ENCODE results near the gene FAAP100.
A peak's percentile ranks its signal among the peaks of the same experiment; 100 is the strongest.
"Not testable (repeated sequence)": the region's sequence is repeated elsewhere in the genome, so short reads cannot be mapped to it uniquely, and the experiment has no call there.

The FAAP100 gene

GRCh38 chr17:81536299-81537290 is 15.6 kb downstream of the FAAP100 start:
- DNase-seq: no peak

GRCh38 chr17:81535480-81536298 is 16.5 kb downstream of the FAAP100 start:
- no peak for DNase-seq

- no peak for DNase-seq
Observed at GRCh38 chr17:81535007-81535328, 17.2 kb downstream of the FAAP100 start.

- DNase-seq: peak; percentile 22
Observed at GRCh38 chr17:81534157-81535006, 17.8 kb downstream of the FAAP100 start.

- no peak for DNase-seq
Observed at GRCh38 chr17:81533339-81534141, 18.6 kb downstream of the FAAP100 start.

- DNase-seq: no peak
Observed at GRCh38 chr17:81532490-81533287, 19.5 kb downstream of the FAAP100 start.

GRCh38 chr17:81531998-81532404 is 20.2 kb downstream of the FAAP100 start:
- DNase-seq: not testable (repeated sequence)

GRCh38 chr17:81531013-81531412 is 21.1 kb downstream of the FAAP100 start:
- not testable (repeated sequence) for DNase-seq

GRCh38 chr17:81529437-81529803 is 22.7 kb downstream of the FAAP100 start:
- no peak for DNase-seq

- DNase-seq: peak; percentile 72
Observed at GRCh38 chr17:81528651-81529436, 23.3 kb downstream of the FAAP100 start.

- no peak for DNase-seq
Observed at GRCh38 chr17:81528384-81528650, 23.8 kb downstream of the FAAP100 start.

GRCh38 chr17:81527591-81528383 is 24.4 kb downstream of the FAAP100 start, which contains the start of gene FSCN2:
TSS of gene FSCN2 (plus strand) at chr17:81528377. CDS start at chr17:81528532, 155 bp downstream.
- no peak for DNase-seq

- no peak for DNase-seq
Observed at GRCh38 chr17:81526662-81527571, 25.2 kb downstream of the FAAP100 start.

- no peak for DNase-seq
Observed at GRCh38 chr17:81524865-81525159, 27.3 kb downstream of the FAAP100 start.

- DNase-seq: peak; percentile 40
Observed at GRCh38 chr17:81524039-81524864, 27.9 kb downstream of the FAAP100 start.

- peak; percentile 88 for DNase-seq
Observed at GRCh38 chr17:81523402-81524038, 28.6 kb downstream of the FAAP100 start.
